GM19238 (cell line): Measurements from ENCODE around the gene ABCA7.

ENCODE experiments used
- DNase-seq: peaks from one replicate; pipeline ENCODE4 v3.0.0; 2011; ENCODE audit warnings: low spot score; ENCODE audit not compliant: insufficient read length

ABCA7 gene

DNA sequence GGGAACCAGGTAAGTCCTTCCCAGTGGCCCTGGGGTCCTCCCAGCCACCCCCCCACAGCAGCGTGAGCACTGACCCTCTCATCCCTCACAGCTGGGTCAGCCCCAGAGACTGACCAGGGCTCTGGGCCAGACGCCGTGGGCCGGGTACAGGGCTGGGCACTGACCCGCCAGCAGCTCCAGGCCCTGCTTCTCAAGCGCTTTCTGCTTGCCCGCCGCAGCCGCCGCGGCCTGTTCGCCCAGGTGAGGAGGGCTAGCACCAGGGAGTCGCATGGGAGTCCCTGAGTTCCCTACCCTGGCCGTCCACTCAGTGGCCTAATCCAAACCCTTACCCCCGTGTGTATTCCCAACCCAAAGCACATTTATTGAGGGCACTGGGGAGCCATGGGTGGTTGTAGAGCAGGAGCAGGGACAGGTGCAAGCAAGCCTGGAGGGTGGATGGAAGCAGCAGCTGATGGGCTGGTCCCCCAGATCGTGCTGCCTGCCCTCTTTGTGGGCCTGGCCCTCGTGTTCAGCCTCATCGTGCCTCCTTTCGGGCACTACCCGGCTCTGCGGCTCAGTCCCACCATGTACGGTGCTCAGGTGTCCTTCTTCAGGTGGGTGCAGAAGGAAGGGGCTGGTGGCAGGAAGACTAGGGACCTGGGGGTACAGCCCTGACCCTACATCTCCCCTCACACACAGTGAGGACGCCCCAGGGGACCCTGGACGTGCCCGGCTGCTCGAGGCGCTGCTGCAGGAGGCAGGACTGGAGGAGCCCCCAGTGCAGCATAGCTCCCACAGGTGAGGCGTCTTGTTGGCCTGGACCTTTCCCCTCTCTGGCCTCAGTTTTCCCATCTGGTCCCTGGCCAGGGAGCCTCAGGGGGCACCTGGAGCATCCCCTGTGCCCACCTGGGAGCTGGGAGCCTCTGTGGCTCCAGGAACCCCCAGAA, 14.5 kb downstream of the ABCA7 start:
- DNase-seq: no peak

DNA sequence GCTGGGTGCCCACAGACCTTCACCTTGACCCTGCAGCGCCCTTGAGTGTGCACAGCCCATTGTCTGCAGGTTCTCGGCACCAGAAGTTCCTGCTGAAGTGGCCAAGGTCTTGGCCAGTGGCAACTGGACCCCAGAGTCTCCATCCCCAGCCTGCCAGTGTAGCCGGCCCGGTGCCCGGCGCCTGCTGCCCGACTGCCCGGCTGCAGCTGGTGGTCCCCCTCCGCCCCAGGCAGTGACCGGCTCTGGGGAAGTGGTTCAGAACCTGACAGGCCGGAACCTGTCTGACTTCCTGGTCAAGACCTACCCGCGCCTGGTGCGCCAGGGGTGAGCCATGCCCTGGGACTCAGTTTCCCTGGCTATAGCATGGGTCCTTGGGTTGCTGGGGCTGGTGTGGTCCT, 15.1 kb downstream of the ABCA7 start:
- no peak for DNase-seq

DNA sequence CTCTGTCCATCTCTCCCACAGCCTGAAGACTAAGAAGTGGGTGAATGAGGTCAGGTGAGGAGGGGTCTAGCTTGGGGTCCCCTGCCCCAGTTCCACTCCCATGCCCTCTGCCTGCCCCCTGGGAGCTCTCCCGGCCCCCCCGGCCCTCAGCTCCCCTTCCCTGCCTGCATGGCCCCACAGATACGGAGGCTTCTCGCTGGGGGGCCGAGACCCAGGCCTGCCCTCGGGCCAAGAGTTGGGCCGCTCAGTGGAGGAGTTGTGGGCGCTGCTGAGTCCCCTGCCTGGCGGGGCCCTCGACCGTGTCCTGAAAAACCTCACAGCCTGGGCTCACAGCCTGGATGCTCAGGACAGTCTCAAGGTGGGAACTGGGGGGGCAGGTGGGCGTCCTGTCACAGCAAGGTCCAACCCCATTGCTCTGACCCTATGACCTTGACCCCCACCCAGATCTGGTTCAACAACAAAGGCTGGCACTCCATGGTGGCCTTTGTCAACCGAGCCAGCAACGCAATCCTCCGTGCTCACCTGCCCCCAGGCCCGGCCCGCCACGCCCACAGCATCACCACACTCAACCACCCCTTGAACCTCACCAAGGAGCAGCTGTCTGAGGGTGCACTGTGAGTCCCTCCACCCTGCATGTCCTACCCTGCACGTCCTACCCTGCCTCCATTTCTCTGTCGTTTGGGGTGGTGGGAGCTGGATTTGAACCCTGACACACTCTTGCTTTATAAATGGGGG, 16.1 kb downstream of the ABCA7 start:
- no peak for DNase-seq

- DNase-seq: peak; percentile 45
These were observed 17.4 kb downstream of the ABCA7 start for GRCh38 chr19:1057176-1057855.

- DNase-seq: no peak
These were observed 18.2 kb downstream of the ABCA7 start for GRCh38 chr19:1058112-1058511.

DNA sequence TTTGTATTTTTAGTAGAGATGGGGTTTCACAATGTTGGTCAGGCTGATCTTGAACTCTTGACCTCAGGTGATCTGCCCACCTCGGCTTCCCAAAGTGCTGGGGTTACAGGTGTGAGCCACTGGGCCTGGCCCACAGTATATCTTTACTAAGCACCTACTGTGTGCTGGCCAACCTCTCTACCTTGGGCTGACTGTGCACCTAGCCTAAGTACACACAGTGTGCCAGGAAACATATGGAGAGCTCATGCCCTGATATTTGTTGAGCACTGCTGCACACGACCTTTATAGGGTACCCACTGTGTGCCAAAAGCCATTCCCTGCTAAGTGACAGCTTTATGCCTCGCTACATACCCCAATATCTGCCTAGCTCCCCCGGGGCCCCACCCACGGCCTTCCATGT, 20.8 kb downstream of the ABCA7 start:
- no peak for DNase-seq

DNA sequence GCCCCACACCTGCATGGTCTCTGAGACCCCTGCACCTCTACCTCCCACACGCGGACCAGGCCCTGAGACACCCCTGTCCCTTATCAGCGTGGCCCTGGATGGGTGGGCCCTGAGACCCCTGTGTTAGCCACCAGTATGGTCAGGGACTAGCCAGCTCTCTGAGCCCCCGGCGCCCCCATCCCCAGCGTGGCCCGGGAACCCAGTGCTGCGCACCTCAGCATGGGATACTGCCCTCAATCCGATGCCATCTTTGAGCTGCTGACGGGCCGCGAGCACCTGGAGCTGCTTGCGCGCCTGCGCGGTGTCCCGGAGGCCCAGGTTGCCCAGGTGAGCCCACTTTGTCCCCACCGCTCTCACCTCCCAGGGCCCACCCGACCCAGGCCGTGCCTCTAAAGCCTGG, 22.1 kb downstream of the ABCA7 start:
- no peak for DNase-seq

- DNase-seq: no peak
These were observed 22.6 kb downstream of the ABCA7 start for GRCh38 chr19:1062387-1063029.

DNA sequence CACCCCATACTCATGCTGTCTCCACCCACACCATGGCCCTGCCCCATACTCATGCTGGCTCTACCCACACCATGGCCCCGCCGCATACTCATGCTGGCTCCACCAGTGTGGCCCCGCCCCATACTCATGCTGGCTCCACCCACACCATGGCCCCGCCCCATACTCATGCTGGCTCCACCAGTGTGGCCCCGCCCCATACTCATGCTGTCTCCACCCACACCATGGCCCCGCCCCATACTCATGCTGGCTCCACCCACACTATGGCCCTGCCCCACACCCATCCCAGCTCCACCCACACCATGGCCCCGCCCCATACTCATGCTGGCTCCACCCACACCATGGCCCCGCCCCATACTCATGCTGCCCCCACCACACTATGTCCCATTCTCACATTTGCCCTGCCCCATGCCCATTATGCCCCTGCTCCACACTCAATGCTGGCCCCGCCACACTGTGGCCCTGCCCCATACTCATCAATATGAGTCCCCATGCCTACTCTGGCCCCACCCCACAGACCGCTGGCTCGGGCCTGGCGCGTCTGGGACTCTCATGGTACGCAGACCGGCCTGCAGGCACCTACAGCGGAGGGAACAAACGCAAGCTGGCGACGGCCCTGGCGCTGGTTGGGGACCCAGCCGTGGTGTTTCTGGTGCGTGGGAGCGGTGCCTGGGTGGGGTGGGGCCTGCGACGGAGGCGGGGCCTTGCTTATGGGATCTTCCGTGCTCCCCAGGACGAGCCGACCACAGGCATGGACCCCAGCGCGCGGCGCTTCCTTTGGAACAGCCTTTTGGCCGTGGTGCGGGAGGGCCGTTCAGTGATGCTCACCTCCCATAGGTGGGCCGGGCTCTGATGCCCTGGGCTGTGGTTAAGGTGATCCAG, 23.4 kb downstream of the ABCA7 start:
- peak; percentile 50 for DNase-seq

DNA sequence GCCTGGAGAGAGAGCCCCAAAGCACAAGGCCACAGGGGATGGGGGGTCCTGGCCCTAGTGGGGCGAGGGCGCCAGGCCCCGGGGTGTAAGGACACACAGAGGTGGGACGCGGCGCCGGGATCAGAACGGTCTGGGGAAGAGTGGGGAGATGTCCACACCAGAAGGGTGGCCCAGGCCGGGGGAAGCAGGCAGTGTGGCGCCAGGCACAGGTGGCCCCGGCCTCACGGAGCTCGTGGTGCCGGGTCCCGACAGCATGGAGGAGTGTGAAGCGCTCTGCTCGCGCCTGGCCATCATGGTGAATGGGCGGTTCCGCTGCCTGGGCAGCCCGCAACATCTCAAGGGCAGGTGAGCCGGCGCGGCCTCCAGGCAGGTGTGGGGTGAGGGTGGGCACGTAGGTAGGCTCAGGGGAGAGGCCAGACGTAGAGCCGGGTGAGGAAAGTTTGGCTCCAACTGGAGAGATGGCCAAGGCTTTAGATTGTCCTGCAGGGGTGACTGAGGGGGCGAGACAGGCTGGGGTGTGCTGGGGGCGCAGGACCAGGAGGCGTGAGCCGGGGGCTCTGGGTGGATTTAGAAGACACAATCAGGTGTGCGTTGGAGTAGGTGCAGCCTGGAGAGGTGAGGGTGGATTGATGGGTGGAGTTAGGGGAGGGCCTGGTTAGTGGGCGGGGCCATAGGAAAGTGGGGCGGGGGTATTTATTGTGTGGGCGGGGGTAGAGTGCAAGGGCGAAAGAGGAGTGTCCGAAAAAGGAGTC, 24.2 kb downstream of the ABCA7 start:
- no peak for DNase-seq

DNA sequence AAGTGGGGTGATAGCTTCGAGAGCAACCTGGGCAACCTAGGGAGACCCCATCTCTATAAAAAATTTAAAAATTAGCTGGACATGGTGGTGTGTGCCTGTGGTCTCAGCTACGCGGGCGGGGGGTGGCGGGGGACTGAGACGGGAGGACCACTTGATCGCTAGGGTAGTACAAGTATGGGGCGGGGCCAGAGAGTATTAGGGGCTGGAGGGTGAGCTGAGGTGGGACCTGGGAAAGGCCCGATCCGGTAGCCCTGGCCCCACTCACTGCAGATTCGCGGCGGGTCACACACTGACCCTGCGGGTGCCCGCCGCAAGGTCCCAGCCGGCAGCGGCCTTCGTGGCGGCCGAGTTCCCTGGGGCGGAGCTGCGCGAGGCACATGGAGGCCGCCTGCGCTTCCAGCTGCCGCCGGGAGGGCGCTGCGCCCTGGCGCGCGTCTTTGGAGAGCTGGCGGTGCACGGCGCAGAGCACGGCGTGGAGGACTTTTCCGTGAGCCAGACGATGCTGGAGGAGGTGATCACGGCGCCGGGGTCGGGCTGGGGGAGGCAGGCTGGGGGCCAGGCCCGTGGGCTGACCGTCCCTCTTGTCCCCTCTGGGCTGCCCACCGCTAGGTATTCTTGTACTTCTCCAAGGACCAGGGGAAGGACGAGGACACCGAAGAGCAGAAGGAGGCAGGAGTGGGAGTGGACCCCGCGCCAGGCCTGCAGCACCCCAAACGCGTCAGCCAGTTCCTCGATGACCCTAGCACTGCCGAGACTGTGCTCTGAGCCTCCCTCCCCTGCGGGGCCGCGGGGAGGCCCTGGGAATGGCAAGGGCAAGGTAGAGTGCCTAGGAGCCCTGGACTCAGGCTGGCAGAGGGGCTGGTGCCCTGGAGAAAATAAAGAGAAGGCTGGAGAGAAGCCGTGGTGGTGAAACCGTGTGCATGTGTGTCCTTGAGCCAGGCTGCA, 25.0 kb downstream of the ABCA7 start:
- DNase-seq: peak; percentile 75

GRCh38 chr19:1065606-1066109, 25.8 kb downstream of the ABCA7 start:
- no peak for DNase-seq

DNA sequence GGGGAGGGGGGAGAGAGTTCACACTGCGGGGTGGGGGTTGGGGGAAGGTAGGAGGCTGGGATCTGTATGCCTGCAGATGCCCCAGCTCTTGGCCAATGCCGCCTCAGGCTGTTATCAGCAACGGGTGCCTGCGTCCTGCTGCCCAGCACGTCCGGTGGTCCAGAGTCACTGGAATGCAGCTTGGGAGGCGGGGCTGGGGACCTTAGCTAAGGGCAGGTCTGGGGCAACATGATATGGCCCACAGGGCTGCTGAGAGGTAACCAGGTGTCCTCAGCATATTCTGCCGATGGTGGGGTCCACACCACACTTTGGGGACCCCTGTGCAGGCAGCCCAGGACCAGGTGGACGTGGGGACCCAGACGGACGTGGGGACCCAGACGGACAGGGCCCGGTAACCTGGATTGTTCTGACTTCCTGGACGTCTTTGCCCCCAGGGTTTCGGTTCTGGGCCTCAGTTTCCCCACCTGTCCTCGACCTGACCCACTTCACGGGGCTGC, 26.4 kb downstream of the ABCA7 start:
- DNase-seq: no peak

GRCh38 chr19:1066748-1067340, 26.9 kb downstream of the ABCA7 start, which contains the start of gene ARHGAP45:
Gene ARHGAP45, plus strand, starts transcription at chr19:1067167. Its CDS starts 239 bp downstream, at chr19:1067406.
- DNase-seq: peak; percentile 86

DNA sequence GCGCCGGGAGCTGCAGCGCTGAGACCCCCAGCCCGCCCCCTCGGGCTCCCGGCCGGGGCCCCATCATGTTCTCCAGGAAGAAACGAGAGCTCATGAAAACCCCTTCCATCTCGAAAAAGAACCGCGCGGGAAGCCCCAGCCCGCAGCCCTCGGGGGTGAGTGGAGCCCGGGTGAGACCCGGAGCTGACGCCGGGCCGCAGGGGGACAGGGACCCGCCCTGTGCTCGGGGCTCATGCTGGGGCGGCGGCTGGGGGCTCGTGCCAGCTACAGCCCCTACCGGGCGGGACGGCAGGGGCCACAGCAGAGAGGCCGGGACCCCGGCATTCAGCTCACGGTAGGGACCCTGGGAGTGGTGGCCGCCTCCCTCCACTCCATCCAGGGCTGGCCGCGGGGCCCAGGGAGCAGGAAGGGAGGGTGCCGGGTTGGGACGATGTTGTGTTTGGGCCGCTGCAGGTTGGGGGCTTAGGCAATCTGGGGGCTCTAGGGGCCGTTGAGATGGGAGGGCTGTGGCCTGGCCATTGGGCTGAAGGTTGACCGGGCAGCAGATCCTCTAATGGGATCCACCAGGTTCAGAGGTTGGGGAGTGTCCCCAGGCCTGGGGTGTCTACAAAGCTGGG, 27.5 kb downstream of the ABCA7 start:
- DNase-seq: peak; percentile 59

GRCh38 chr19:1068009-1069001, 28.4 kb downstream of the ABCA7 start:
- peak; percentile 59 for DNase-seq
